Hepatocyte (in vitro differentiated cells): ENCODE measurements around the gene PRKCSH.

ENCODE experiments used
- CTCF ChIP-seq: fragments of 200-600 bp; sonication (generic); IDR thresholded peaks from 2 replicates; pipeline ENCODE4 v1.5.1; 2016; ENCODE audit warnings: antibody characterized with exemption, mild to moderate bottlenecking; ENCODE audit not compliant: poor library complexity
- EZH2 ChIP-seq: fragments of 200-600 bp; sonication (generic); IDR thresholded peaks from 2 replicates; pipeline ENCODE4 v1.6.1; 2016; ENCODE audit warnings: antibody characterized with exemption, mild to moderate bottlenecking, borderline replicate concordance
- EZH2phosphoT487 ChIP-seq: fragments of 200-600 bp; sonication (generic); IDR thresholded peaks from one replicate; pipeline ENCODE4 v1.6.1; 2018; ENCODE audit warnings: antibody characterized with exemption, mild to moderate bottlenecking, low read depth, moderate library complexity; ENCODE audit not compliant: unreplicated experiment, severe bottlenecking

GRCh38 chr19:11418094-11418548 lies 17.3 kb upstream of the PRKCSH start:
- TF ChIP-seq EZH2 (no peak), CTCF (no peak), EZH2phosphoT487 (no peak)
